Measurements from ENCODE around the gene RAP1A.

Gene RAP1A

GRCh38 chr1:111619635-111620440, at the start of gene RAP1A:
Gene RAP1A (plus strand): TSS chr1:111619789. CDS start chr1:111691361, 71,572 bp downstream.
- no peaks in the 10 kb centered on the region for H3K9me3 ChIP-seq
- H3K4me3 ChIP-seq, result peak within 1 kb of the TSS; percentile 90
- intact Hi-C loops (cut with DNase I; ENCODE audit: low total_unique reads), result no loop called here
- peak; percentile 93 to 98 for DNase-seq
- TF ChIP-seq CTCF (IDR thresholded peaks at IDR 0.05), result peak in 1 of 2 experiments; percentile 9
- no peaks in the 10 kb centered on the region for H3K36me3 ChIP-seq
- no peaks in the 10 kb centered on the region for H3K27me3 ChIP-seq
- peak within 1 kb of the TSS; percentile 99 for H3K27ac ChIP-seq
- H3K4me1 ChIP-seq, result peaks cover 0 to 42% (median 33%) of the 10 kb centered on the region in 4 donors

- peaks cover 0 to 18% (median 8%) of the 10 kb centered on the region in 4 donors for H3K4me1 ChIP-seq
- TF ChIP-seq CTCF (IDR thresholded peaks at IDR 0.05), result no peak
- no peak overlapping the region for H3K27ac ChIP-seq
- H3K27me3 ChIP-seq, result no peaks in the 10 kb centered on the region
- no peaks in the 10 kb centered on the region for H3K9me3 ChIP-seq
- no peak overlapping the region for H3K4me3 ChIP-seq
- no peaks in the 10 kb centered on the region for H3K36me3 ChIP-seq
- no peak for DNase-seq
- intact Hi-C loops (cut with DNase I; ENCODE audit: low total_unique reads), result no loop called here
Observed at GRCh38 chr1:111569913-111570312, 49.7 kb upstream of the RAP1A start.

- DNase-seq, result no peak
- intact Hi-C loops (cut with DNase I; ENCODE audit: low total_unique reads), result no loop called here
- Histone ChIP-seq H3K9me3 (no peaks in the 10 kb centered on the region), H3K27me3 (no peaks in the 10 kb centered on the region), H3K36me3 (no peaks in the 10 kb centered on the region), H3K4me3 (no peak overlapping the region), H3K27ac (no peak overlapping the region), H3K4me1 (peaks cover 0 to 18% (median 8%) of the 10 kb centered on the region in 4 donors)
- peak in 1 of 2 experiments; percentile 13 for TF ChIP-seq CTCF (IDR thresholded peaks at IDR 0.05)
Observed at GRCh38 chr1:111570781-111571181, 48.8 kb upstream of the RAP1A start.

- Histone ChIP-seq H3K27ac (no peak overlapping the region), H3K27me3 (no peaks in the 10 kb centered on the region), H3K9me3 (no peaks in the 10 kb centered on the region), H3K4me3 (no peak overlapping the region), H3K36me3 (no peaks in the 10 kb centered on the region), H3K4me1 (peaks cover 0 to 18% (median 8%) of the 10 kb centered on the region in 4 donors)
- DNase-seq, result no peak
- no peak for TF ChIP-seq CTCF (IDR thresholded peaks at IDR 0.05)
- intact Hi-C loops (cut with DNase I; ENCODE audit: low total_unique reads), result no loop called here
Observed at GRCh38 chr1:111571239-111571638, 48.4 kb upstream of the RAP1A start.

GRCh38 chr1:111571987-111572386, 47.6 kb upstream of the RAP1A start:
- H3K4me3 ChIP-seq, result no peak overlapping the region
- DNase-seq, result no peak
- H3K27me3 ChIP-seq, result no peaks in the 10 kb centered on the region
- TF ChIP-seq CTCF (IDR thresholded peaks at IDR 0.05), result no peak
- peaks cover 0 to 18% (median 8%) of the 10 kb centered on the region in 4 donors for H3K4me1 ChIP-seq
- H3K9me3 ChIP-seq, result no peaks in the 10 kb centered on the region
- no peak overlapping the region for H3K27ac ChIP-seq
- H3K36me3 ChIP-seq, result no peaks in the 10 kb centered on the region
- intact Hi-C loops (cut with DNase I; ENCODE audit: low total_unique reads), result no loop called here

Measured in tibial artery (tissue), 4 donors.